ENCODE results near the gene AOPEP.

DNA sequence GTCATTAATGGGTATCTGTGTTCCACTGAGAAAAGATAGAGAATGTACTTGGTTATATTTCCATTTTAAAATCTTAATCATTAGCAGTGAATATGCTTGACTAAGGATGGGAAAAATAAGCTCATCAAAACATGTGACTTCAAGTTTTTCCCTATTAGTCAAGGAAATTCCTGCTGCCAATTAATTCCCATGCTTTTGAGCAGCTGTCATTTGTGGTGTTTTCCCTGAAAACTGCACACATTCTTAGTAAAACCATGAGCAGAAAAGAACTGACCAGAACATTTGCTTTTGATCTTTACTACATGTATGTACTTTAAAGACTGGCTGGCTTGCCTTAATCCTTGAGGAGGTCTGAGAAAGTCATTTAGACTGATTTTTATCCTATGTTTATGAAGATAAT is 75.2 kb downstream of the AOPEP start:
- TF ChIP-seq, protein P1, sequence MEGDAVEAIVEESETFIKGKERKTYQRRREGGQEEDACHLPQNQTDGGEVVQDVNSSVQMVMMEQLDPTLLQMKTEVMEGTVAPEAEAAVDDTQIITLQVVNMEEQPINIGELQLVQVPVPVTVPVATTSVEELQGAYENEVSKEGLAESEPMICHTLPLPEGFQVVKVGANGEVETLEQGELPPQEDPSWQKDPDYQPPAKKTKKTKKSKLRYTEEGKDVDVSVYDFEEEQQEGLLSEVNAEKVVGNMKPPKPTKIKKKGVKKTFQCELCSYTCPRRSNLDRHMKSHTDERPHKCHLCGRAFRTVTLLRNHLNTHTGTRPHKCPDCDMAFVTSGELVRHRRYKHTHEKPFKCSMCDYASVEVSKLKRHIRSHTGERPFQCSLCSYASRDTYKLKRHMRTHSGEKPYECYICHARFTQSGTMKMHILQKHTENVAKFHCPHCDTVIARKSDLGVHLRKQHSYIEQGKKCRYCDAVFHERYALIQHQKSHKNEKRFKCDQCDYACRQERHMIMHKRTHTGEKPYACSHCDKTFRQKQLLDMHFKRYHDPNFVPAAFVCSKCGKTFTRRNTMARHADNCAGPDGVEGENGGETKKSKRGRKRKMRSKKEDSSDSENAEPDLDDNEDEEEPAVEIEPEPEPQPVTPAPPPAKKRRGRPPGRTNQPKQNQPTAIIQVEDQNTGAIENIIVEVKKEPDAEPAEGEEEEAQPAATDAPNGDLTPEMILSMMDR (IDR thresholded peaks at IDR 0.05), result no peak
- no peak for TF ChIP-seq ZNF671 (CRISPR knock-in tag; IDR thresholded peaks at IDR 0.05)
- TF ChIP-seq ETV6 (CRISPR knock-in tag; IDR thresholded peaks at IDR 0.05), result no peak
- no peak for TF ChIP-seq TEAD4 (CRISPR knock-in tag; IDR thresholded peaks at IDR 0.05)
- no peak for TF ChIP-seq IRF2 (CRISPR knock-in tag; IDR thresholded peaks at IDR 0.05; ENCODE audit: borderline replicate concordance, low read depth)
- TF ChIP-seq KAT7 (CRISPR knock-in tag; IDR thresholded peaks at IDR 0.05; ENCODE audit: borderline replicate concordance), result no peak
- TF ChIP-seq, protein P2, sequence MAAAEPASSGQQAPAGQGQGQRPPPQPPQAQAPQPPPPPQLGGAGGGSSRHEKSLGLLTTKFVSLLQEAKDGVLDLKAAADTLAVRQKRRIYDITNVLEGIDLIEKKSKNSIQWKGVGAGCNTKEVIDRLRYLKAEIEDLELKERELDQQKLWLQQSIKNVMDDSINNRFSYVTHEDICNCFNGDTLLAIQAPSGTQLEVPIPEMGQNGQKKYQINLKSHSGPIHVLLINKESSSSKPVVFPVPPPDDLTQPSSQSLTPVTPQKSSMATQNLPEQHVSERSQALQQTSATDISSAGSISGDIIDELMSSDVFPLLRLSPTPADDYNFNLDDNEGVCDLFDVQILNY (CRISPR knock-in tag; IDR thresholded peaks at IDR 0.05), result no peak
- TF ChIP-seq, protein P3, sequence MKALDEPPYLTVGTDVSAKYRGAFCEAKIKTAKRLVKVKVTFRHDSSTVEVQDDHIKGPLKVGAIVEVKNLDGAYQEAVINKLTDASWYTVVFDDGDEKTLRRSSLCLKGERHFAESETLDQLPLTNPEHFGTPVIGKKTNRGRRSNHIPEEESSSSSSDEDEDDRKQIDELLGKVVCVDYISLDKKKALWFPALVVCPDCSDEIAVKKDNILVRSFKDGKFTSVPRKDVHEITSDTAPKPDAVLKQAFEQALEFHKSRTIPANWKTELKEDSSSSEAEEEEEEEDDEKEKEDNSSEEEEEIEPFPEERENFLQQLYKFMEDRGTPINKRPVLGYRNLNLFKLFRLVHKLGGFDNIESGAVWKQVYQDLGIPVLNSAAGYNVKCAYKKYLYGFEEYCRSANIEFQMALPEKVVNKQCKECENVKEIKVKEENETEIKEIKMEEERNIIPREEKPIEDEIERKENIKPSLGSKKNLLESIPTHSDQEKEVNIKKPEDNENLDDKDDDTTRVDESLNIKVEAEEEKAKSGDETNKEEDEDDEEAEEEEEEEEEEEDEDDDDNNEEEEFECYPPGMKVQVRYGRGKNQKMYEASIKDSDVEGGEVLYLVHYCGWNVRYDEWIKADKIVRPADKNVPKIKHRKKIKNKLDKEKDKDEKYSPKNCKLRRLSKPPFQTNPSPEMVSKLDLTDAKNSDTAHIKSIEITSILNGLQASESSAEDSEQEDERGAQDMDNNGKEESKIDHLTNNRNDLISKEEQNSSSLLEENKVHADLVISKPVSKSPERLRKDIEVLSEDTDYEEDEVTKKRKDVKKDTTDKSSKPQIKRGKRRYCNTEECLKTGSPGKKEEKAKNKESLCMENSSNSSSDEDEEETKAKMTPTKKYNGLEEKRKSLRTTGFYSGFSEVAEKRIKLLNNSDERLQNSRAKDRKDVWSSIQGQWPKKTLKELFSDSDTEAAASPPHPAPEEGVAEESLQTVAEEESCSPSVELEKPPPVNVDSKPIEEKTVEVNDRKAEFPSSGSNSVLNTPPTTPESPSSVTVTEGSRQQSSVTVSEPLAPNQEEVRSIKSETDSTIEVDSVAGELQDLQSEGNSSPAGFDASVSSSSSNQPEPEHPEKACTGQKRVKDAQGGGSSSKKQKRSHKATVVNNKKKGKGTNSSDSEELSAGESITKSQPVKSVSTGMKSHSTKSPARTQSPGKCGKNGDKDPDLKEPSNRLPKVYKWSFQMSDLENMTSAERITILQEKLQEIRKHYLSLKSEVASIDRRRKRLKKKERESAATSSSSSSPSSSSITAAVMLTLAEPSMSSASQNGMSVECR (CRISPR knock-in tag; IDR thresholded peaks at IDR 0.05; ENCODE audit: borderline replicate concordance), result no peak
- no peak for TF ChIP-seq MAX (CRISPR knock-in tag; IDR thresholded peaks at IDR 0.05)
- no peak for TF ChIP-seq TCF7 (CRISPR knock-in tag; IDR thresholded peaks at IDR 0.05; ENCODE audit: low read depth)
- no peak for TF ChIP-seq ATF3 (CRISPR knock-in tag; conservative IDR thresholded peaks at IDR 0.05)
- TF ChIP-seq MYBL2 (CRISPR knock-in tag; IDR thresholded peaks at IDR 0.05), result no peak

Measured in WTC11 (cell line).